HepG2 (cell line): Measurements from ENCODE around the gene VEPH1.
"Not testable (repeated sequence)": the region's sequence is repeated elsewhere in the genome, so short reads cannot be mapped to it uniquely, and the experiment has no call there.

Source experiments
- FOXC1 ChIP-seq: sonication (generic); formaldehyde crosslinking; IDR thresholded peaks from 2 replicates; pipeline ENCODE4 v1.8.0; 2022; ENCODE audit warnings: mild to moderate bottlenecking, missing genetic modification reagents, borderline replicate concordance
- ZNF562 ChIP-seq: sonication (generic); formaldehyde crosslinking; IDR thresholded peaks from 2 replicates; pipeline ENCODE4 v1.8.0; 2022; ENCODE audit warnings: missing genetic modification reagents, borderline replicate concordance
- TF ChIP-seq, protein P1 (sequence below): sonication (generic); formaldehyde crosslinking; IDR thresholded peaks from 2 replicates; pipeline ENCODE4 v1.5.0; 2020; ENCODE audit warnings: mild to moderate bottlenecking, missing genetic modification reagents, moderate library complexity
- TF ChIP-seq, protein P2 (sequence below): sonication (generic); formaldehyde crosslinking; IDR thresholded peaks from 2 replicates; pipeline ENCODE4 v1.4.0; 2020; ENCODE audit warnings: mild to moderate bottlenecking, missing genetic modification reagents

DNA sequence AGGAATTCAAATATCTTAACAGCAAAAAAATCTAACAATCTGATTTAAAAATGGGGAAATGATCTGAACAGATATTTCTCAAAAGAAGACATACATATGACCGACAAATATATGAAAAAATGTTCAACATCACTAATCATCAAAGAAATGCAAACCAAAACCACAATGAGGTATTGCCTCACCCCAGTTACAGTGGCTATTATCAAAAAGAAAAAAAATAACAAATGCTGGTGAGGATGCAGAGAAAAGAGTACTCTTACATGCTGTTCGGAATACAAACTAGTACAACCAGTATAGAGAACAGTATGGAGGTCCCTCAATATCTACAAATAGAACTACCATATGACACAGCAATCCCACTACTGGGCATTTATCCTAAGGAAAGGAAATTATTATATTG, 152.6 kb downstream of the VEPH1 start:
- TF ChIP-seq FOXC1 (CRISPR knock-in tag); ZNF562: not testable (repeated sequence)
- TF ChIP-seq, protein P1, sequence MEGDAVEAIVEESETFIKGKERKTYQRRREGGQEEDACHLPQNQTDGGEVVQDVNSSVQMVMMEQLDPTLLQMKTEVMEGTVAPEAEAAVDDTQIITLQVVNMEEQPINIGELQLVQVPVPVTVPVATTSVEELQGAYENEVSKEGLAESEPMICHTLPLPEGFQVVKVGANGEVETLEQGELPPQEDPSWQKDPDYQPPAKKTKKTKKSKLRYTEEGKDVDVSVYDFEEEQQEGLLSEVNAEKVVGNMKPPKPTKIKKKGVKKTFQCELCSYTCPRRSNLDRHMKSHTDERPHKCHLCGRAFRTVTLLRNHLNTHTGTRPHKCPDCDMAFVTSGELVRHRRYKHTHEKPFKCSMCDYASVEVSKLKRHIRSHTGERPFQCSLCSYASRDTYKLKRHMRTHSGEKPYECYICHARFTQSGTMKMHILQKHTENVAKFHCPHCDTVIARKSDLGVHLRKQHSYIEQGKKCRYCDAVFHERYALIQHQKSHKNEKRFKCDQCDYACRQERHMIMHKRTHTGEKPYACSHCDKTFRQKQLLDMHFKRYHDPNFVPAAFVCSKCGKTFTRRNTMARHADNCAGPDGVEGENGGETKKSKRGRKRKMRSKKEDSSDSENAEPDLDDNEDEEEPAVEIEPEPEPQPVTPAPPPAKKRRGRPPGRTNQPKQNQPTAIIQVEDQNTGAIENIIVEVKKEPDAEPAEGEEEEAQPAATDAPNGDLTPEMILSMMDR: not testable (repeated sequence)
- TF ChIP-seq, protein P2, sequence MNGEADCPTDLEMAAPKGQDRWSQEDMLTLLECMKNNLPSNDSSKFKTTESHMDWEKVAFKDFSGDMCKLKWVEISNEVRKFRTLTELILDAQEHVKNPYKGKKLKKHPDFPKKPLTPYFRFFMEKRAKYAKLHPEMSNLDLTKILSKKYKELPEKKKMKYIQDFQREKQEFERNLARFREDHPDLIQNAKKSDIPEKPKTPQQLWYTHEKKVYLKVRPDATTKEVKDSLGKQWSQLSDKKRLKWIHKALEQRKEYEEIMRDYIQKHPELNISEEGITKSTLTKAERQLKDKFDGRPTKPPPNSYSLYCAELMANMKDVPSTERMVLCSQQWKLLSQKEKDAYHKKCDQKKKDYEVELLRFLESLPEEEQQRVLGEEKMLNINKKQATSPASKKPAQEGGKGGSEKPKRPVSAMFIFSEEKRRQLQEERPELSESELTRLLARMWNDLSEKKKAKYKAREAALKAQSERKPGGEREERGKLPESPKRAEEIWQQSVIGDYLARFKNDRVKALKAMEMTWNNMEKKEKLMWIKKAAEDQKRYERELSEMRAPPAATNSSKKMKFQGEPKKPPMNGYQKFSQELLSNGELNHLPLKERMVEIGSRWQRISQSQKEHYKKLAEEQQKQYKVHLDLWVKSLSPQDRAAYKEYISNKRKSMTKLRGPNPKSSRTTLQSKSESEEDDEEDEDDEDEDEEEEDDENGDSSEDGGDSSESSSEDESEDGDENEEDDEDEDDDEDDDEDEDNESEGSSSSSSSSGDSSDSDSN (CRISPR knock-in tag): not testable (repeated sequence)
